OCI-LY7 (cell line): Measurements from ENCODE around the gene ACSS2. TPM values are rescaled to one million over a fixed set of nuclear protein-coding genes. Genes with fewer than 3 reads are reported as not detected.
A peak's percentile ranks its signal among the peaks of the same experiment; 100 is the strongest.

Source experiments
- BruUV-seq: library from RNA; stranded (reverse); fragments of 400-500 nt; replicated peaks from 2 replicates; lab custom pipeline; 2021; lab: Mats Ljungman, UMichigan
- CTCF ChIA-PET: fragments of 300-600 bp; sonication (Branson Sonifier 250); formaldehyde crosslinking; loops from one replicate; lab custom pipeline; 2022; ENCODE audit warnings: antibody characterized with exemption; ENCODE audit not compliant: unreplicated experiment; lab: Charles Lee
- POLR2A ChIA-PET: fragments of 300-600 bp; sonication (Branson Sonifier 250); formaldehyde crosslinking; loops from one replicate; lab custom pipeline; 2022; ENCODE audit warnings: antibody characterized with exemption; lab: Charles Lee
- DNase-seq: peaks from one replicate; pipeline ENCODE4 v3.0.0-alpha.2; 2015; ENCODE audit warnings: low spot score
- H2AFZ ChIP-seq: fragments of 200-600 bp; sonication (generic), shearing (Covaris generic); 2 replicates; pipeline ENCODE4 v1.6.1; 2014; ENCODE audit warnings: mild to moderate bottlenecking, antibody characterized with exemption, low read length, moderate library complexity
- H3K27ac ChIP-seq: fragments of 200-600 bp; sonication (generic); 2 replicates; pipeline ENCODE4 v1.5.1; 2014; ENCODE audit warnings: mixed run types, low read depth, mild to moderate bottlenecking, moderate library complexity, low read length, inconsistent platforms; ENCODE audit not compliant: poor library complexity, severe bottlenecking
- H3K36me3 ChIP-seq: fragments of 200-600 bp; sonication (generic); 2 replicates; pipeline ENCODE4 v1.6.1; 2014; ENCODE audit warnings: mild to moderate bottlenecking, antibody characterized with exemption, low read length, moderate library complexity, mixed read lengths; ENCODE audit not compliant: insufficient read depth
- H3K4me1 ChIP-seq: fragments of 200-600 bp; sonication (generic); 2 replicates; pipeline ENCODE4 v1.5.1; 2014; ENCODE audit warnings: mild to moderate bottlenecking, low read length; ENCODE audit not compliant: insufficient read depth, poor library complexity, severe bottlenecking
- H3K4me2 ChIP-seq: fragments of 200-600 bp; sonication (generic); 2 replicates; pipeline ENCODE4 v1.6.1; 2014; ENCODE audit warnings: mild to moderate bottlenecking, low read length
- H3K4me3 ChIP-seq: fragments of 200-600 bp; sonication (generic); 2 replicates; pipeline ENCODE4 v1.5.1; 2014; ENCODE audit warnings: mild to moderate bottlenecking, low read depth, low read length; ENCODE audit not compliant: poor library complexity, severe bottlenecking
- H3K79me2 ChIP-seq: fragments of 200-600 bp; sonication (generic); 2 replicates; pipeline ENCODE4 v1.6.1; 2016; ENCODE audit warnings: low read depth, mild to moderate bottlenecking, low read length, moderate library complexity, mixed read lengths; ENCODE audit not compliant: insufficient read depth
- H3K9me2 ChIP-seq: fragments of 200-600 bp; sonication (generic); 2 replicates; pipeline ENCODE4 v1.6.1; 2016; ENCODE audit warnings: mild to moderate bottlenecking, low read length, mixed read lengths; ENCODE audit not compliant: insufficient read depth
- H3K9me3 ChIP-seq: fragments of 200-600 bp; sonication (generic); 2 replicates; pipeline ENCODE4 v1.6.1; 2014; ENCODE audit warnings: mild to moderate bottlenecking, mixed run types, low read length, mixed read lengths
- H4K20me1 ChIP-seq: fragments of 200-600 bp; sonication (generic); 2 replicates; pipeline ENCODE4 v1.6.1; 2014; ENCODE audit warnings: mild to moderate bottlenecking, antibody characterized with exemption, low read length, moderate library complexity, mixed read lengths; ENCODE audit not compliant: insufficient read depth
- EZH2phosphoT487 ChIP-seq: fragments of 200-600 bp; sonication (generic); IDR thresholded peaks from 2 replicates; pipeline ENCODE4 v1.6.1; 2018; ENCODE audit warnings: low read depth, borderline replicate concordance, mild to moderate bottlenecking, mixed run types, antibody characterized with exemption, low read length, moderate library complexity, mixed read lengths
- intact Hi-C: fragments of 100-400 bp; cut with micrococcal nuclease; formaldehyde crosslinking; loops from one replicate; pipeline ENCODE4 v1.10.0; 2022; ENCODE audit not compliant: unreplicated experiment
- total RNA-seq, 2 experiments: library from RNA; depleted of rRNA in 1 of 2; stranded (reverse); fragments of >200 nt in 1 of 2; shearing (Covaris generic) in 1 of 2; gene quantifications; 2 replicates each; pipeline ENCODE4 v1.2.3, GENCODE V29; 2014 to 2022
- TF ChIP-seq, protein P1 (sequence below): fragments of 200-600 bp; sonication (generic); conservative IDR thresholded peaks from 2 replicates; pipeline ENCODE4 v1.5.1; 2014; ENCODE audit warnings: mild to moderate bottlenecking, antibody characterized with exemption, low read length, moderate library complexity, mixed read lengths

Gene ACSS2
- total RNA-seq, 2 experiments from 2014 or later = 18.2 to 21.4 TPM

GRCh38 chr20:34954904-34955230 lies 78.5 kb downstream of the ACSS2 start:
- peak overlapping the region; percentile 65; the same call in 1 of the 2 replicates for H2AFZ ChIP-seq
- intact Hi-C loops = loop anchor here (1.0 to 10.0 kb wide), 2 partner anchors 81 to 140 kb away; partner anchors contain the start of gene TRPC4AP

DNA sequence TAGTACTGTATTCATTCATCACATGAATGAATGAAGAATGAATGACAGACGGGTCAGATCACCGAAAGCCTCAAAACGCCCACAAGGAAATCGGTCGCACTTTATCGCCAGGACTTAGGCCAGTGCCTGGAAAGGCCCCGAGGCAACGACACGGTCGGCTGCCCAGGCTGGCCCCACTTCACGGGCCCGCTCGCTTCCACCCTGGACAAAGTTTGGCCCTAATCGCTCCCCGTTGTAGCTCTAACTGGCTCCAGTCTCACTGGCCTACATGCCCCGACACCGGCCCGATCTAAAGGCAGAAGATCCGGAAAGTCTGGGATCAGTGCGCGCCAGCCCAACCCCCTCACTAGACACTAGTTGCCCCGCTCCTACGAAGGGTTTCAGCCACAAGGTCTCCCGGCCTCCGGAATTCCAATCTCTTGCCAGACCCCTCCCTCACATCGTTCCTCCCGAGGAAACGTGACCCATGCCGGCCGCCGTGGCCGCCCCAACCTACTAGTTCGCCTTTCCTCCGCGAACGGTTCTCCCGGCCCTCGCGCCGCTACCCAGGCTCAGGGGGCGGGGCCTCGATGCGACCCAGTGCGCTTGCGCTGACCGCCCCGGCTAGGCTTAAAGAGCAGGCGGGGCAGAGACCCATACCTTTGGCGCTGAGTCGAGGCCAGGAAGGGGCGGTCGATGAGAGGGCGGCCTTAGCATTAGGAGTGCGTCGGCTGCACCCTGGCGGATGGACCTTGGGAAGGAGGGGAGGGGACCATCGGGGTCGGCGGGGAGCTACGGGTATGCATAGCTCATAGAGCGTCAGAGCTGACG lies 79.0 kb downstream of the ACSS2 start, which contains the start of the genes GSS and MYH7B:
GSS (minus strand) TSS at position 576 of the 810 bp plus-strand sequence. CDS start 3,954 bp downstream, outside the sequence.
MYH7B (plus strand) TSS at position 638 of the 810 bp plus-strand sequence. CDS start 22,138 bp downstream, outside the sequence.
- intact Hi-C loops = loop anchor here (1.0 to 10.0 kb wide), 2 partner anchors 81 to 139 kb away; partner anchors contain the start of gene TRPC4AP
- Histone ChIP-seq H2AFZ (peak within 1 kb of the TSS; percentile 65), H3K4me1 (peaks cover 79% of the 10 kb centered on the region), H4K20me1 (no peaks in the 10 kb centered on the region), H3K4me2 (peak within 1 kb of the TSS; percentile 82), H3K36me3 (no peaks in the 10 kb centered on the region), H3K79me2 (peaks cover 13% of the 10 kb centered on the region; the same call in 1 of the 2 replicates), H3K4me3 (peak within 1 kb of the TSS; percentile 78), H3K9me3 (no peaks in the 10 kb centered on the region), H3K27ac (peak within 1 kb of the TSS; percentile 61), H3K9me2 (no peaks in the 10 kb centered on the region)
- peak; percentile 97 for DNase-seq
- TSS peak; percentile 55 for BruUV-seq
- ChIA-PET POLR2A (interaction anchor here (0.6 to 2.5 kb wide), 10 partner anchors 12 to 246 kb away, joined by 3 to 7 read pairs (median 4); partner anchors contain the start of genes ACSS2 and GGT7), CTCF (interaction anchor here (0.5 to 1.5 kb wide), 6 partner anchors 75 to 323 kb away, joined by 3 to 14 read pairs (median 4); partner anchors contain the start of gene MMP24OS)
- TF ChIP-seq EZH2phosphoT487 = no peak
- TF ChIP-seq, protein P1, sequence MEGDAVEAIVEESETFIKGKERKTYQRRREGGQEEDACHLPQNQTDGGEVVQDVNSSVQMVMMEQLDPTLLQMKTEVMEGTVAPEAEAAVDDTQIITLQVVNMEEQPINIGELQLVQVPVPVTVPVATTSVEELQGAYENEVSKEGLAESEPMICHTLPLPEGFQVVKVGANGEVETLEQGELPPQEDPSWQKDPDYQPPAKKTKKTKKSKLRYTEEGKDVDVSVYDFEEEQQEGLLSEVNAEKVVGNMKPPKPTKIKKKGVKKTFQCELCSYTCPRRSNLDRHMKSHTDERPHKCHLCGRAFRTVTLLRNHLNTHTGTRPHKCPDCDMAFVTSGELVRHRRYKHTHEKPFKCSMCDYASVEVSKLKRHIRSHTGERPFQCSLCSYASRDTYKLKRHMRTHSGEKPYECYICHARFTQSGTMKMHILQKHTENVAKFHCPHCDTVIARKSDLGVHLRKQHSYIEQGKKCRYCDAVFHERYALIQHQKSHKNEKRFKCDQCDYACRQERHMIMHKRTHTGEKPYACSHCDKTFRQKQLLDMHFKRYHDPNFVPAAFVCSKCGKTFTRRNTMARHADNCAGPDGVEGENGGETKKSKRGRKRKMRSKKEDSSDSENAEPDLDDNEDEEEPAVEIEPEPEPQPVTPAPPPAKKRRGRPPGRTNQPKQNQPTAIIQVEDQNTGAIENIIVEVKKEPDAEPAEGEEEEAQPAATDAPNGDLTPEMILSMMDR = peak; percentile 73

More at GRCh38 chr20:34954904-34955230, 78.5 kb downstream of the ACSS2 start:
- Histone ChIP-seq H3K36me3 (peaks cover 5% of the 10 kb centered on the region; the same call in 1 of the 2 replicates), H3K4me1 (peaks cover 83% of the 10 kb centered on the region), H3K4me3 (peak overlapping the region; percentile 78), H3K4me2 (peak overlapping the region; percentile 82), H3K27ac (peak overlapping the region; percentile 61), H3K79me2 (peaks cover 13% of the 10 kb centered on the region; the same call in 1 of the 2 replicates), H4K20me1 (no peaks in the 10 kb centered on the region), H3K9me3 (no peaks in the 10 kb centered on the region), H3K9me2 (no peaks in the 10 kb centered on the region)
- POLR2A ChIA-PET = interaction anchor here (1.5 to 2.5 kb wide), 2 partner anchors 11 to 81 kb away, joined by 4 to 7 read pairs; no protein-coding TSS in a partner anchor
- BruUV-seq = no TSS peak
- CTCF ChIA-PET = no interaction called here
- no peak for TF ChIP-seq EZH2phosphoT487
- TF ChIP-seq, protein P1 = no peak
- DNase-seq = no peak
